ENCODE results near the gene SASH1.
A peak's percentile ranks its signal among the peaks of the same experiment; 100 is the strongest.

The SASH1 gene

DNA sequence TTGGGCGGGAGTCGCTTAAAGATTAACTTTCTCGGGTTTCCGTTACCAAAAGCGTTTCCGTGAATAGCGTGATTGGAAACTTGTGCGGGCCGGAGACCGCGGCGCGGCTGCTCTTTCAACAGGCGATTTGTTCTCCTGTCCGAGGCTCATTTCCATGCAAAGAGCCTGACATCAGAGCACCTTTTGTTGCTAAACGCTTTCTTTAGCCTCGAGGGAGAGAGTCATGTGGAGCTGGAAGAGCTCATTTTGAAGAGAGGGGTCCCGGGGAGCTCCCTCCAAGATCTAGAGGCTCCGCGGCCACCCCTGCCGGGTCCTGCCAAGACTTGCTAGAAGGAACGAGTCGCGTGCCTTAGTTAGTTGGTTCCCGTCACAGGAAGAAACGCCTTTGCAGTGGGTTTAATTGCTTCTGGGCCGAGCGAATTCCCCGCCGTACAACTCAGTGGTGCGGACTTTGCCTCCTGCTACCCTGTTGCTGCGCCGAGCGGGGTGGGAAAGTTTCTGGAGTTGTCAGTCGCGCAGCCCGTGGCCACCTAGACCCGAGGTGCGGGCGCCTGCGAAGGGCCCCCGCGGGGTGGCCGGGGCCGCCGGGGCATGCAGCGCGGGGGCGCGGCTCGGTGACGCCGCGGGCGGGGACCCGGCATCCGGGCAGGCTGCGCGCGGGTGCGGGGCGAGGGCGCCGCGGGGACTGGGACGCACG lies at the start of gene SASH1:
SASH1 (plus strand) TSS at position 489 of the 697 bp plus-strand sequence. CDS start 230 bp downstream, outside the sequence.
- DNase-seq (ENCODE audit: low read depth in 2 of 2) = peak; percentile 2 to 5

DNA sequence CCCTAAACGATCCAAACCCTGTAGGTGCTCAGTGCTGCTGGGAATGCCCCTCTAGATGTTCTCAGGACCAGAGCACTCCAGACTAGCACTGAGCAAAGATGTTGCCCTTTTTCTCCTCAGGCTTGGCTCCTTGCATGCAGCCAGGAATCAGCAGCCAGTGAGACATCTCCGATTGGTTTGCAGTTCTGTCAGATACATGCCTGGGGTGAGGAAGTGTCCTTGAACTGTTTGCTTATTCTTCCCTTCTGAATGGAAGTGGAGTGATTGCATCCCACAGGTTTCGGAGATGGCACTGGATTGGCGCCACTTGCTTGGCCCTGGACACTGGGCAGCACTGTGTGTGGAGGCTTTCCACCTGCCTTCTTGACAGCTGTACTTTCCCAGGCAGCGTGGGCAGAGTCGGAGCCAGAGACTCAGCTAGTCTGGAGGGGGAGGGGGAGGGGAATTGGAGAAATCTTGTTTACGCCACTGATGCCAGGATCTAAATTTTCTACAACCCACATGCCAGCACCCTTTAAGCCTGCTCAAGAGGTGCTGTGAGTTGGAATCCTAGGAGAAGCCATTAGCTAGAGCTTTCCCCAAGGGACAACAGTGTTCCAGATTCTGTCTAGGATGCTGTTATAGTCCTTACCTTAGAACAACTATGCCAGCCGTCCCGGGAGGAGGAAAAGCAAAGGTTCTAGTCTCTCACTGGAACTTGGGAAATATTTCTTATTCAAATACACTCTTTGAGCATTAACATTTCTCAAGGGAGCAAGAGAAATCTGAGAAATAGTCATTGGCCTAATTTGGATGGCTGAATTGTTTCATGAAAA lies 49.2 kb upstream of the SASH1 start:
- no peak for DNase-seq (ENCODE audit: low read depth in 2 of 2)

GRCh38 chr6:148294059-148294458 lies 48.6 kb upstream of the SASH1 start:
- DNase-seq (ENCODE audit: low read depth in 2 of 2) = no peak

DNA sequence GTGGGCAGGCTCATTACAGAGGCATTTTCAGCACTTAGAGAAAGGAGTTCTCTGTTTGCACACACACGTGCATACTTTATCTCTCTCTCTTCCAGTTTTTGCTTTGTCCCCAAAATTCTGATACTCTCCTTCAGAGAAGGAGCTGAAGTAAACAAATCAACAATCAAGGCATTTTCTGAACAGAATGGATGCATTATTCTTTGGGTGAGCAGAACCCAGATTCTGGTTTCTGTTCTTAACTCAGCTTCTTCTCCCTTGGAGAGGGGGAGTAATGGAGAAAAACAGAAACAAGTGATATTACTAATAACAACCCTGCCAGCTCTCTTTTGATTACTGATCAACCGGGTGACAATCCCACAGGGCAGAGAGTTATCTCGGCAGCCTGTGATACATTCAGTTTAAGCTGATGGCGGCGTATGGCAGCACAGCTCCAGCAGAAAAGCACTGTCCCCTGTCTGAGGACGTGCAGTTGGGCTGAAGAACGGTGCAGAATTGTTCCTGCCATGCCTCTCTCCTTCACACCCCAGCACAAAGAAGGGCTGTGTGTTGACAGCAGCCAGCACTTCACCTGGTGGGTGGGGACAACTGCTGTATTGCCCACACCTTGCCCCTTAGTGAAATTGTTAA lies 47.3 kb upstream of the SASH1 start:
- no peak for DNase-seq (ENCODE audit: low read depth in 2 of 2)

DNA sequence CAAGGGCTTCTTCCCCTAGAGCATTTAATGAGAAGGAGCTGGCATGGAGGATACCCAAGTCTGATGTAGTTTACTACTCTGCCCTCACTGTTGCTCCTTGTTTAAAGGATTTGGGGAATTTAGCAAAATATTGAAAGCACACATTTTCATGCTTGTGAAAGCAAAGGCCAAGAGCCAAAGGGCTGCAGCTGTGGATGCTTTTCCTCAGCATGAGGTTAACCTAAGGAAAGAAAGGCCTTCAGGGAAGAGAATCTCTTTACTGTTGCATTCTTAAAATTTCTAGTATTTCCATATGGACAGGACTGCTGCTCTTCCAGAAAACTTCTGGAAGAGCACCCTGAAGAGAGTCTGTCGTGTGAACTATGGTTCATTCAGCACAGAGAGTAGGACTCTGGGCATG lies 45.9 kb upstream of the SASH1 start:
- DNase-seq (ENCODE audit: low read depth in 2 of 2) = no peak

- DNase-seq (ENCODE audit: low read depth in 2 of 2) = no peak
These were observed 44.0 kb upstream of the SASH1 start for GRCh38 chr6:148298683-148299082.

- no peak for DNase-seq (ENCODE audit: low read depth in 2 of 2)
These were observed 39.0 kb upstream of the SASH1 start for GRCh38 chr6:148303616-148304015.

GRCh38 chr6:148304976-148305375 lies 37.7 kb upstream of the SASH1 start:
- no peak for DNase-seq (ENCODE audit: low read depth in 2 of 2)

DNA sequence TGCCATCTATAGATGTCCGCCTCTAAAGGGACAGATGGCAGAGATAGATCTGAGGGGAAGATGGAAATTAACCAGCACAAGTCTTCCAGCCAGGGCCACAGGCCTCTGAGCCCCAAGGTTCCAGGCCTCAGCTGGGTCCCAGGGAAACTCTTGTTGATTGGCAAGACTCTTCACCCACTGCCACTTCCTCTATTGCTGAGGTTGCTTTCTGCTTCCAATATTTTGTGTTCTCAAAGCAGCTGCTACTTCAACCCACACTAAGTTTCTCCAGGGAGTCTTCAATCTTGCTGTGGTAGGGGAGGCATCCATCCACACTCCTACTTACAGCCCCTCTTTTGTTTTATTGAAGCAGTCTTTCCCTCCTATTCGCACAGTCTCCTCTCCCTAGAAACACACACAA lies 36.4 kb upstream of the SASH1 start:
- no peak for DNase-seq (ENCODE audit: low read depth in 2 of 2)

GRCh38 chr6:148307405-148307804 lies 35.2 kb upstream of the SASH1 start:
- DNase-seq (ENCODE audit: low read depth in 2 of 2) = no peak

GRCh38 chr6:148309301-148309700 lies 33.3 kb upstream of the SASH1 start:
- no peak for DNase-seq (ENCODE audit: low read depth in 2 of 2)

GRCh38 chr6:148311966-148312669 lies 30.5 kb upstream of the SASH1 start:
- DNase-seq (ENCODE audit: low read depth in 2 of 2) = no peak

DNA sequence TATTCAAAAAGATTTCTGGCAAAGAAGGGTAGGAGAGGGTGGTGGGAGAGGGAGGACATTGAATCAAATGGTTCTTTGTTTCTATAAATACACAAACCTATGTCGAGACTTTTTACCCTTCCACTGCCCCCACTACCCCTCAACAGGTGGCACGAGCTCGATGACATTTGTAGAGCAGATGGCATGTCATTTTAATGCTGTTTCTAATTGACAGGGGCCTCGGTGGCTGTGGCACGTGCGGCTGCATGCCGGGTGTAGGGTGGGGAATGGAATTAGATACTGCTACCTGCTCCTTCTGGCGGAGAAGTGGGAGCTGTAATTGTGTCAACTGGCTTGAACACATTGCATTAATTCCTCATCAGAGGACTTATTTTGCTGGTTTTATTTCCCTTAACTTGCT lies 29.1 kb upstream of the SASH1 start:
- no peak for DNase-seq (ENCODE audit: low read depth in 2 of 2)

DNA sequence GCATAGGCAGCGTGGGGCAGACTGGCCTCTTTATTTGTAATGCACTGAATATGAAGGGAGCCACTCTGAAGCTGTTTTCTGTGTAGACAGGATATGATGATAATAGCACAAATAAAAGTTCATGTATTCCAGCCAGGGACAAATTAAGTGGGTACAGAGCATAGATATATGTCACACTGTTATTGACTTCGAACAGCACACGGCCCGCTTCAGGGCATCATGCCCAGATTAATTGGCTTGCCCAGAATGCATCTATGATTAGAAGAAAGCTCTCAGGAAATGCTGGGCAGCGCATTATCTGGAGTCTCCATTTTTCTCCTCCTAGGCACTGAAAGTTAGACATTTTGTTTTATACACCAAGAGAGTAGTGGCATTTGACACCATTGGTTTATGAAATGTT lies 26.3 kb upstream of the SASH1 start:
- DNase-seq (ENCODE audit: low read depth in 2 of 2) = no peak

- no peak for DNase-seq (ENCODE audit: low read depth in 2 of 2)
These were observed 25.6 kb upstream of the SASH1 start for GRCh38 chr6:148317051-148317450.

DNA sequence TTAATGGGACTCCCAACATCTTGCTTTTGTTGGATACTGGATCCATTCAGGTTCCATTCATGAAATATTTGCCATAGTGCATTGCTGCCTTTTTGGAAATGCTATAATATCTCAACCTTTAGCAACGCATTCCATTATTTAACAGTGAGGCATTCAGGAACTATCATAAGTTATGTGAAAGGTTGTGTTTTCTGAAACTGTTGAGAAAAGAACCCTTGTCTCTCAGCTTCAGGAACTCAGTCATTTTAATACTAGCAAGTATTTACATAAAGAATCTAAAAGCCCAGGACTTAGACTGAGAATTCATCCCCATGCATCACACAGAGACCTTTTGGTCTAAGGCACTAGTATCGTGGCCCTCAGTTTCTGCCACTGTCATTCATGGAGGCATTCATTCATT lies 24.9 kb upstream of the SASH1 start:
- DNase-seq (ENCODE audit: low read depth in 2 of 2) = no peak

DNA sequence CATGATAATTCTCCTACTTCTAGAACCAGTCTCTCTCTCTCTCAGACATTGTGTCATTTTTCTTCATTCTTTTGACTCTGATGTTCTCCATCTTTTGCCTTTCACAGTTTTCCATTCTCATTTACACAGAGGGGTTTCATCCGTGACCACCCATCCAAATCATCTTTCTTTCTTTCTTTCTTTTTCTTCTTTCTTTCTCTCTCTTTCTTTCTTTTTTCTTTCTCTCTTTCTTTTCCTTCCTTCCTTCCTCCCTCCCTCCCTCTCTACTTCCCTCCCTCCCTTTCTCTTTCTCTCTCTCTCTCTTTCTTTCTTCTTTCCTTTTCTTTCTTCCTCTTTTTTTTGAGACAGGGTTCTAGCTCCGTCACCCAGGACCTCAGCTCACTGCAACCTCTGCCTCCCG lies 19.9 kb upstream of the SASH1 start:
- DNase-seq (ENCODE audit: low read depth in 2 of 2) = no peak

GRCh38 chr6:148323344-148323743 lies 19.3 kb upstream of the SASH1 start:
- no peak for DNase-seq (ENCODE audit: low read depth in 2 of 2)

DNA sequence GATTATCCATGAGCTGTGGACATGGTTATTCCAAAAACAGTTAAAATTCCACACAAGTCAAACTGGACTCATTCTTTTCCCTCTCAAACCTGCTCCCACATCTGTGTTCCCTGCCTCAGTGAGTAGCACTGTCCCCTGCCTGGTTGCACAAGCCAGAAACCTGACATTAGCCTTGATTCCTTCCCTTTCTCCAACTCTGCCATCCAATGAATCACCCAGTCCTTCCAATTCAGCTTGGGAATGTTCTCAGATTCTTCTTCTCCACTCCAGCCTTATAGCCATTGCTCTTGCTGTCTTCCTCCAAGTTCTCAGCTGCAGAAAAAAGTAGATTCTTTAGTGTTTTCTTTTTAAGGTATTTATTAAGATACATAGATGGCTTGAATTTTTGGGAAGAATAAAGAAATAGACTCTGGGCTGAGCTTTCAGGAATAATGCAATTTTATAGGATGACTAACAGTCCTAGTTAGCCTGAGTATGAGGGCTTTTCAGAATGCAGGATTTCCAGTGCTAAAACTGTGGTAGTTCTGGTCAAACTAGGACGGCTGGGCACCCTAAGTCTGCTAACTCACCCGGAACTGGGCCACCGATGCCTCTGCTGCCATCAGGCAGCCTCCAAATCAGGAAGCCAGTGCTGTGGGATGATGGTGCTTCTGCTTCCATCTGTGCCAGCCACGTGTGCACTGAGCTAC lies 18.2 kb upstream of the SASH1 start:
- no peak for DNase-seq (ENCODE audit: low read depth in 2 of 2)

DNA sequence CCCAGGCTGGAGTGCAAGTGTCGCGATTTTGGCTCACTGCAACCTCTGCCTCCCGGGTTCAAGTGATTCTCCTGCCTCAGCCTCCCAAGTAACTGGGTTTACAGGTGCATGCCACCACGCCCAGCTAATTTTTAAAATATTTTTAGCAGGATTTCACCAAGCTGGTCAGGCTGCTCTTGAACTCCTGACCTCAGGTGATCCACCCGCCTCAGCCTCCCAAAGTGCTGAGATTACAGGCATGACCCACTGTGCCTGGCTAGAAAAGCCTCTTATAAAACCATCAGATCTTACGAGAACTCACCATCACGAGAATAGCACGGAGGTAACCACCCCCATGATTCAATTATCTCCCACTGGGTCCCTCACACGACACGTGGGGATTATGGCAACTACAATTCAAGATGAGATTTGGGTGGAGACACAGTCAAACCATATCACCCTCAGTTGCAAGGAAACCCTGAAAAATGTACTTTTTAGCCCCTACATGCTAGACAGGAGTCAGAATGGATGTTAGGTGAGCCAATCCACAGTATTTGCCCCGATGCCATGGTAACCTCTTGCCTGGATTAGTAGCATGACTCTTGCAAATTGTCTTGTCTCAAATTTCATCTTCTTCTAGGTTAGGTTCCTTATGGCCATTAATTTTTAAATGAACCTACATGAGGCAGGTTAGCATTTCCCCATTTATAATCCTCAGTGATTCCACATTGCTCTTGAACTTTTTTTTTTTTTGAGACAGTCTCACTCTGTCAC lies 17.1 kb upstream of the SASH1 start:
- no peak for DNase-seq (ENCODE audit: low read depth in 2 of 2)

Measured in stimulated activated CD4-positive, alpha-beta T cell treated with anti-CD3 and anti-CD28 coated beads, Interleukin-4, amount 100 ng/mL, for 48 hours (primary cell).